GM23248 (cell line): ENCODE measurements around the gene ABCA3.

Experiments used
- EZH2 ChIP-seq: fragments of 200-600 bp; sonication (generic); IDR thresholded peaks from 2 replicates; pipeline ENCODE4 v1.6.1; 2018; ENCODE audit warnings: antibody characterized with exemption, mild to moderate bottlenecking; ENCODE audit not compliant: insufficient read depth, poor library complexity, severe bottlenecking
- EZH2phosphoT487 ChIP-seq: fragments of 200-600 bp; sonication (generic); IDR thresholded peaks from 2 replicates; pipeline ENCODE4 v1.6.1; 2018; ENCODE audit warnings: antibody characterized with exemption, moderate library complexity, mild to moderate bottlenecking, low read depth; ENCODE audit not compliant: insufficient read depth

GRCh38 chr16:2337431-2338296 lies 2.9 kb downstream of the ABCA3 start:
- TF ChIP-seq EZH2, result no peak
- TF ChIP-seq EZH2phosphoT487, result no peak
